GM23338 (cell line): ENCODE measurements around the gene PAM16. TPM values are rescaled to one million over a fixed set of nuclear protein-coding genes. Genes with fewer than 3 reads are reported as not detected.
A peak's percentile ranks its signal among the peaks of the same experiment; 100 is the strongest.

Experiments used
- ATAC-seq: fragments of 200-7000 bp; cut with Tn5 transposase; 3 replicates; pipeline ENCODE4 v1.9.1; 2020
- DNase-seq: peaks from one replicate; pipeline ENCODE4 v3.0.0-alpha.2; 2015; ENCODE audit warnings: low spot score
- H2AFZ ChIP-seq: fragments of 200-600 bp; sonication (generic); 2 replicates; pipeline ENCODE4 v1.8.0; 2016; ENCODE audit warnings: antibody characterized with exemption, mild to moderate bottlenecking, moderate library complexity
- H3F3A ChIP-seq: fragments of 200-600 bp; sonication (generic); replicated peaks from 2 replicates; pipeline ENCODE4 v1.8.0; 2017; ENCODE audit warnings: antibody characterized with exemption, mixed run types, low read depth
- H3K27ac ChIP-seq: fragments of 200-600 bp; sonication (generic); 2 replicates; pipeline ENCODE4 v1.6.1; 2016; ENCODE audit warnings: low read depth
- H3K27me3 ChIP-seq: fragments of 200-600 bp; sonication (generic); 2 replicates; pipeline ENCODE4 v1.8.0; 2016; ENCODE audit warnings: mild to moderate bottlenecking, mixed run types, moderate library complexity; ENCODE audit not compliant: insufficient read depth
- H3K36me3 ChIP-seq: fragments of 200-600 bp; sonication (generic); 2 replicates; pipeline ENCODE4 v1.8.0; 2016; ENCODE audit warnings: mild to moderate bottlenecking; ENCODE audit not compliant: insufficient read depth
- H3K4me1 ChIP-seq: fragments of 200-600 bp; sonication (generic); 2 replicates; pipeline ENCODE4 v1.8.0; 2016; ENCODE audit warnings: mild to moderate bottlenecking, moderate library complexity; ENCODE audit not compliant: insufficient read depth
- H3K4me2 ChIP-seq: fragments of 200-600 bp; sonication (generic); 2 replicates; pipeline ENCODE4 v1.7.1; 2017; ENCODE audit warnings: mixed run types
- H3K4me3 ChIP-seq: fragments of 200-600 bp; sonication (generic); 2 replicates; pipeline ENCODE4 v1.6.1; 2016; ENCODE audit warnings: mixed run types
- H3K79me2 ChIP-seq: fragments of 200-600 bp; sonication (generic); replicated peaks from 2 replicates; pipeline ENCODE4 v1.8.0; 2017; ENCODE audit warnings: mild to moderate bottlenecking; ENCODE audit not compliant: insufficient read depth
- H3K9me2 ChIP-seq: fragments of 200-600 bp; sonication (generic); 2 replicates; pipeline ENCODE4 v1.8.0; 2017; ENCODE audit not compliant: insufficient read depth
- H4K20me1 ChIP-seq: fragments of 200-600 bp; sonication (generic); replicated peaks from 2 replicates; pipeline ENCODE4 v1.8.0; 2017; ENCODE audit warnings: mild to moderate bottlenecking; ENCODE audit not compliant: insufficient read depth
- H3K27ac Mint-ChIP-seq: 2 replicates; pipeline ENCODE4 v1.8.0; 2020; ENCODE audit warnings: inconsistent platforms, mild to moderate bottlenecking, moderate library complexity, mixed read lengths
- H3K27me3 Mint-ChIP-seq: 3 replicates; pipeline ENCODE4 v1.8.0; 2022; ENCODE audit warnings: low read depth, mild to moderate bottlenecking, moderate library complexity, mixed read lengths, inconsistent platforms; ENCODE audit not compliant: insufficient read depth, poor library complexity
- H3K36me3 Mint-ChIP-seq: 3 replicates; pipeline ENCODE4 v1.8.0; 2021; ENCODE audit warnings: low read depth, mild to moderate bottlenecking, inconsistent platforms, moderate library complexity, mixed read lengths
- H3K4me1 Mint-ChIP-seq: 3 replicates; pipeline ENCODE4 v1.8.0; 2020; ENCODE audit warnings: mild to moderate bottlenecking, inconsistent platforms, mixed read lengths
- H3K4me3 Mint-ChIP-seq: 3 replicates; pipeline ENCODE4 v1.8.0; 2021; ENCODE audit warnings: moderate library complexity, mild to moderate bottlenecking, inconsistent platforms, mixed read lengths
- H3K9me3 Mint-ChIP-seq: 3 replicates; pipeline ENCODE4 v1.8.0; 2020; ENCODE audit warnings: moderate library complexity, mild to moderate bottlenecking, inconsistent platforms, mixed read lengths
- ETS1 ChIP-seq: IDR thresholded peaks from 2 replicates; pipeline ENCODE4 v1.6.1; 2016; ENCODE audit warnings: antibody characterized with exemption
- EZH2 ChIP-seq: fragments of 200-600 bp; sonication (generic); IDR thresholded peaks from one replicate; pipeline ENCODE4 v1.8.0; 2017; ENCODE audit warnings: antibody characterized with exemption, mild to moderate bottlenecking, low read depth; ENCODE audit not compliant: unreplicated experiment
- EZH2phosphoT487 ChIP-seq: fragments of 200-600 bp; sonication (generic); IDR thresholded peaks from one replicate; pipeline ENCODE4 v1.8.1; 2018; ENCODE audit warnings: antibody characterized with exemption; ENCODE audit not compliant: unreplicated experiment
- JUNB ChIP-seq: IDR thresholded peaks from one replicate; pipeline ENCODE4 v1.6.1; 2016; ENCODE audit warnings: antibody characterized with exemption; ENCODE audit not compliant: unreplicated experiment
- NANOG ChIP-seq: IDR thresholded peaks from 2 replicates; pipeline ENCODE4 v1.6.1; 2016; ENCODE audit warnings: antibody characterized with exemption, borderline replicate concordance
- POLR2AphosphoS5 ChIP-seq: IDR thresholded peaks from 2 replicates; pipeline ENCODE4 v1.6.1; 2016; ENCODE audit warnings: antibody characterized with exemption, low read depth
- STAT1 ChIP-seq: IDR thresholded peaks from one replicate; pipeline ENCODE4 v1.6.1; 2016; ENCODE audit warnings: antibody characterized with exemption; ENCODE audit not compliant: unreplicated experiment
- ZNF114 ChIP-seq: fragments of 250-450 bp; sonication (Bioruptor Pico); IDR thresholded peaks from 2 replicates; pipeline ENCODE4 v1.5.0; 2020; ENCODE audit warnings: mild to moderate bottlenecking, moderate library complexity
- ZNF331 ChIP-seq: fragments of 250-450 bp; sonication (Bioruptor Pico); IDR thresholded peaks from 2 replicates; pipeline ENCODE4 v1.5.0; 2020; ENCODE audit warnings: low read depth, mild to moderate bottlenecking, moderate library complexity
- ZNF462 ChIP-seq: fragments of 250-450 bp; sonication (Bioruptor Pico); IDR thresholded peaks from 2 replicates; pipeline ENCODE4 v1.5.0; 2020; ENCODE audit warnings: mild to moderate bottlenecking, moderate library complexity
- polyA plus RNA-seq: library from polyadenylated mRNA; unstranded; fragments of >200 nt; fragmentation: Nextera tagmentation; extraction: Ambion mirVana; gene quantifications from 2 replicates; pipeline ENCODE4 v1.2.1, GENCODE V29; 2016
- total RNA-seq: library from RNA; depleted of rRNA; stranded (reverse); fragments of >200 nt; shearing (Covaris generic); gene quantifications from 2 replicates; pipeline ENCODE4 v1.2.3, GENCODE V29; 2014

The PAM16 gene
- total and polyA plus RNA-seq, 2 experiments from 2014 or later, result 84.1 to 283 TPM

GRCh38 chr16:4301177-4301576, 49.9 kb downstream of the PAM16 start (continued):
- TF ChIP-seq ZNF462, result no peak
- no peak for TF ChIP-seq EZH2
- no peak for TF ChIP-seq ZNF114 (CRISPR knock-in tag)

GRCh38 chr16:4298761-4299522, 52.2 kb downstream of the PAM16 start:
- Mint-ChIP-seq H3K27me3 (peaks cover 13% of the 10 kb centered on the region), H3K36me3 (peaks cover 12% of the 10 kb centered on the region; the same call in 2 of the 3 replicates), H3K9me3 (no peaks in the 10 kb centered on the region; the same call in 2 of the 3 replicates), H3K4me3 (no peak overlapping the region; the same call in 2 of the 3 replicates), H3K27ac (peak overlapping the region; percentile 88), H3K4me1 (peaks cover 26% of the 10 kb centered on the region)
- Histone ChIP-seq H3K4me2 (peak overlapping the region; percentile 71), H3K27ac (peak overlapping the region; percentile 96), H3K79me2 (peaks cover 2% of the 10 kb centered on the region; the same call in 1 of the 2 replicates), H3K4me3 (peak overlapping the region; percentile 29; the same call in 1 of the 2 replicates), H3F3A (peaks cover 22% of the 10 kb centered on the region; the same call in 1 of the 2 replicates), H2AFZ (no peak overlapping the region), H3K36me3 (0 out of 2 replicates have a peak, but pooled peaks cover 8% of the 10 kb centered on the region), H3K9me2 (no peaks in the 10 kb centered on the region), H3K27me3 (no peaks in the 10 kb centered on the region), H4K20me1 (no peaks in the 10 kb centered on the region), H3K4me1 (peaks cover 25% of the 10 kb centered on the region)
- DNase-seq (peak; percentile 92), ATAC-seq (peak; percentile 80)
- TF ChIP-seq ZNF331 (CRISPR knock-in tag), result no peak
- TF ChIP-seq ZNF114 (CRISPR knock-in tag), result no peak
- no peak for TF ChIP-seq NANOG
- TF ChIP-seq ETS1, result no peak
- no peak for TF ChIP-seq EZH2phosphoT487
- no peak for TF ChIP-seq POLR2AphosphoS5
- no peak for TF ChIP-seq STAT1
- TF ChIP-seq JUNB, result no peak
